GM23338 (cell line): ENCODE results near the gene ACSF3. TPM values are rescaled to one million over a fixed set of nuclear protein-coding genes. Genes with fewer than 3 reads are reported as not detected.

ENCODE experiments used
- ATAC-seq: fragments of 200-7000 bp; cut with Tn5 transposase; 3 replicates; pipeline ENCODE4 v1.9.1; 2020
- DNase-seq: peaks from one replicate; pipeline ENCODE4 v3.0.0-alpha.2; 2015; ENCODE audit warnings: low spot score
- H2AFZ ChIP-seq: fragments of 200-600 bp; sonication (generic); 2 replicates; pipeline ENCODE4 v1.8.0; 2016; ENCODE audit warnings: antibody characterized with exemption, mild to moderate bottlenecking, moderate library complexity
- H3F3A ChIP-seq: fragments of 200-600 bp; sonication (generic); replicated peaks from 2 replicates; pipeline ENCODE4 v1.8.0; 2017; ENCODE audit warnings: antibody characterized with exemption, mixed run types, low read depth
- H3K27ac ChIP-seq: fragments of 200-600 bp; sonication (generic); 2 replicates; pipeline ENCODE4 v1.6.1; 2016; ENCODE audit warnings: low read depth
- H3K27me3 ChIP-seq: fragments of 200-600 bp; sonication (generic); 2 replicates; pipeline ENCODE4 v1.8.0; 2016; ENCODE audit warnings: mild to moderate bottlenecking, mixed run types, moderate library complexity; ENCODE audit not compliant: insufficient read depth
- H3K36me3 ChIP-seq: fragments of 200-600 bp; sonication (generic); 2 replicates; pipeline ENCODE4 v1.8.0; 2016; ENCODE audit warnings: mild to moderate bottlenecking; ENCODE audit not compliant: insufficient read depth
- H3K4me1 ChIP-seq: fragments of 200-600 bp; sonication (generic); 2 replicates; pipeline ENCODE4 v1.8.0; 2016; ENCODE audit warnings: mild to moderate bottlenecking, moderate library complexity; ENCODE audit not compliant: insufficient read depth
- H3K4me2 ChIP-seq: fragments of 200-600 bp; sonication (generic); 2 replicates; pipeline ENCODE4 v1.7.1; 2017; ENCODE audit warnings: mixed run types
- H3K4me3 ChIP-seq: fragments of 200-600 bp; sonication (generic); 2 replicates; pipeline ENCODE4 v1.6.1; 2016; ENCODE audit warnings: mixed run types
- H3K79me2 ChIP-seq: fragments of 200-600 bp; sonication (generic); replicated peaks from 2 replicates; pipeline ENCODE4 v1.8.0; 2017; ENCODE audit warnings: mild to moderate bottlenecking; ENCODE audit not compliant: insufficient read depth
- H3K9me2 ChIP-seq: fragments of 200-600 bp; sonication (generic); 2 replicates; pipeline ENCODE4 v1.8.0; 2017; ENCODE audit not compliant: insufficient read depth
- H4K20me1 ChIP-seq: fragments of 200-600 bp; sonication (generic); replicated peaks from 2 replicates; pipeline ENCODE4 v1.8.0; 2017; ENCODE audit warnings: mild to moderate bottlenecking; ENCODE audit not compliant: insufficient read depth
- H3K27ac Mint-ChIP-seq: 2 replicates; pipeline ENCODE4 v1.8.0; 2020; ENCODE audit warnings: inconsistent platforms, mild to moderate bottlenecking, moderate library complexity, mixed read lengths
- H3K27me3 Mint-ChIP-seq: 3 replicates; pipeline ENCODE4 v1.8.0; 2022; ENCODE audit warnings: low read depth, mild to moderate bottlenecking, moderate library complexity, mixed read lengths, inconsistent platforms; ENCODE audit not compliant: insufficient read depth, poor library complexity
- H3K36me3 Mint-ChIP-seq: 3 replicates; pipeline ENCODE4 v1.8.0; 2021; ENCODE audit warnings: low read depth, mild to moderate bottlenecking, inconsistent platforms, moderate library complexity, mixed read lengths
- H3K4me1 Mint-ChIP-seq: 3 replicates; pipeline ENCODE4 v1.8.0; 2020; ENCODE audit warnings: mild to moderate bottlenecking, inconsistent platforms, mixed read lengths
- H3K4me3 Mint-ChIP-seq: 3 replicates; pipeline ENCODE4 v1.8.0; 2021; ENCODE audit warnings: moderate library complexity, mild to moderate bottlenecking, inconsistent platforms, mixed read lengths
- H3K9me3 Mint-ChIP-seq: 3 replicates; pipeline ENCODE4 v1.8.0; 2020; ENCODE audit warnings: moderate library complexity, mild to moderate bottlenecking, inconsistent platforms, mixed read lengths
- CREB1 ChIP-seq: fragments of 250-450 bp; sonication (Bioruptor Pico); IDR thresholded peaks from 2 replicates; pipeline ENCODE4 v1.5.0; 2020; ENCODE audit warnings: low read depth, mild to moderate bottlenecking, moderate library complexity
- CTCF ChIP-seq, 2 experiments: fragments of 200-600 bp in 1 of 2; sonication (generic) in 1 of 2; conservative IDR thresholded peaks; 2 replicates each; pipeline versions ENCODE4 v1.5.1 to v1.6.1; 2016 to 2017; ENCODE audit warnings: antibody characterized with exemption in 2 of 2, low read depth in 2 of 2, mild to moderate bottlenecking in 2 of 2, moderate library complexity in 1 of 2
- ETS1 ChIP-seq: IDR thresholded peaks from 2 replicates; pipeline ENCODE4 v1.6.1; 2016; ENCODE audit warnings: antibody characterized with exemption
- EZH2 ChIP-seq: fragments of 200-600 bp; sonication (generic); IDR thresholded peaks from one replicate; pipeline ENCODE4 v1.8.0; 2017; ENCODE audit warnings: antibody characterized with exemption, mild to moderate bottlenecking, low read depth; ENCODE audit not compliant: unreplicated experiment
- EZH2phosphoT487 ChIP-seq: fragments of 200-600 bp; sonication (generic); IDR thresholded peaks from one replicate; pipeline ENCODE4 v1.8.1; 2018; ENCODE audit warnings: antibody characterized with exemption; ENCODE audit not compliant: unreplicated experiment
- JUNB ChIP-seq: IDR thresholded peaks from one replicate; pipeline ENCODE4 v1.6.1; 2016; ENCODE audit warnings: antibody characterized with exemption; ENCODE audit not compliant: unreplicated experiment
- NANOG ChIP-seq: IDR thresholded peaks from 2 replicates; pipeline ENCODE4 v1.6.1; 2016; ENCODE audit warnings: antibody characterized with exemption, borderline replicate concordance
- POLR2AphosphoS5 ChIP-seq: IDR thresholded peaks from 2 replicates; pipeline ENCODE4 v1.6.1; 2016; ENCODE audit warnings: antibody characterized with exemption, low read depth
- REST ChIP-seq: IDR thresholded peaks from one replicate; pipeline ENCODE4 v1.6.1; 2018; ENCODE audit warnings: antibody characterized with exemption; ENCODE audit not compliant: unreplicated experiment
- STAT1 ChIP-seq: IDR thresholded peaks from one replicate; pipeline ENCODE4 v1.6.1; 2016; ENCODE audit warnings: antibody characterized with exemption; ENCODE audit not compliant: unreplicated experiment
- ZNF114 ChIP-seq: fragments of 250-450 bp; sonication (Bioruptor Pico); IDR thresholded peaks from 2 replicates; pipeline ENCODE4 v1.5.0; 2020; ENCODE audit warnings: mild to moderate bottlenecking, moderate library complexity
- ZNF331 ChIP-seq: fragments of 250-450 bp; sonication (Bioruptor Pico); IDR thresholded peaks from 2 replicates; pipeline ENCODE4 v1.5.0; 2020; ENCODE audit warnings: low read depth, mild to moderate bottlenecking, moderate library complexity
- ZNF462 ChIP-seq: fragments of 250-450 bp; sonication (Bioruptor Pico); IDR thresholded peaks from 2 replicates; pipeline ENCODE4 v1.5.0; 2020; ENCODE audit warnings: mild to moderate bottlenecking, moderate library complexity
- polyA plus RNA-seq: library from polyadenylated mRNA; unstranded; fragments of >200 nt; fragmentation: Nextera tagmentation; extraction: Ambion mirVana; gene quantifications from 2 replicates; pipeline ENCODE4 v1.2.1, GENCODE V29; 2016
- total RNA-seq: library from RNA; depleted of rRNA; stranded (reverse); fragments of >200 nt; shearing (Covaris generic); gene quantifications from 2 replicates; pipeline ENCODE4 v1.2.3, GENCODE V29; 2014

Gene ACSF3
- total and polyA plus RNA-seq, 2 experiments from 2014 or later, result 12.8 to 23.1 TPM

GRCh38 chr16:89046491-89046890 is 47.2 kb upstream of the ACSF3 start:
- Mint-ChIP-seq H3K4me1 (peaks cover 5% of the 10 kb centered on the region; the same call in 2 of the 3 replicates), H3K4me3 (no peak overlapping the region), H3K27me3 (peaks cover 4% of the 10 kb centered on the region), H3K36me3 (no peaks in the 10 kb centered on the region), H3K9me3 (peaks cover 3% of the 10 kb centered on the region; the same call in 1 of the 3 replicates), H3K27ac (no peak overlapping the region)
- no peak for ATAC-seq
- H3K9me2 ChIP-seq, result no peaks in the 10 kb centered on the region
- no peak overlapping the region for H2AFZ ChIP-seq
- no peaks in the 10 kb centered on the region for H3F3A ChIP-seq
- no peak overlapping the region for H3K4me2 ChIP-seq
- no peak for DNase-seq
- H3K4me3 ChIP-seq, result no peak overlapping the region
- TF ChIP-seq EZH2 (no peak), ZNF331 (no peak), ZNF114 (CRISPR knock-in tag) (no peak), STAT1 (no peak), POLR2AphosphoS5 (no peak), CREB1 (CRISPR knock-in tag) (no peak), ZNF462 (no peak), JUNB (no peak), REST (no peak), NANOG (no peak), CTCF (conservative IDR thresholded peaks at IDR 0.05; ENCODE audit: low read depth in 2 of 2) (no peak), EZH2phosphoT487 (no peak), ETS1 (no peak)
- H3K4me1 ChIP-seq, result 0 out of 2 replicates have a peak, but pooled peaks cover 5% of the 10 kb centered on the region
- no peak overlapping the region for H3K27ac ChIP-seq
- no peaks in the 10 kb centered on the region for H3K79me2 ChIP-seq
- no peaks in the 10 kb centered on the region for H4K20me1 ChIP-seq
- no peaks in the 10 kb centered on the region for H3K27me3 ChIP-seq
- H3K36me3 ChIP-seq, result no peaks in the 10 kb centered on the region
